Fibroblast of mammary gland (primary cell): ENCODE data around the gene CA7.

Source experiments
- DNase-seq: peaks from one replicate; pipeline ENCODE4 v3.0.0-alpha.2; 2010; ENCODE audit warnings: low read depth
- H3K4me3 ChIP-seq: 2 replicates; pipeline ENCODE4 v1.5.1; 2011; ENCODE audit warnings: low read depth, mild to moderate bottlenecking, low read length, moderate library complexity; ENCODE audit not compliant: control insufficient read depth
- TF ChIP-seq, protein P1 (sequence below): conservative IDR thresholded peaks from 2 replicates; pipeline ENCODE4 v1.5.1; 2011; ENCODE audit warnings: low read depth, low read length, inconsistent platforms; ENCODE audit not compliant: control insufficient read depth, insufficient read depth

The CA7 gene

GRCh38 chr16:66832661-66833305 lies 11.4 kb upstream of the CA7 start:
- H3K4me3 ChIP-seq = no peak overlapping the region
- TF ChIP-seq, protein P1, sequence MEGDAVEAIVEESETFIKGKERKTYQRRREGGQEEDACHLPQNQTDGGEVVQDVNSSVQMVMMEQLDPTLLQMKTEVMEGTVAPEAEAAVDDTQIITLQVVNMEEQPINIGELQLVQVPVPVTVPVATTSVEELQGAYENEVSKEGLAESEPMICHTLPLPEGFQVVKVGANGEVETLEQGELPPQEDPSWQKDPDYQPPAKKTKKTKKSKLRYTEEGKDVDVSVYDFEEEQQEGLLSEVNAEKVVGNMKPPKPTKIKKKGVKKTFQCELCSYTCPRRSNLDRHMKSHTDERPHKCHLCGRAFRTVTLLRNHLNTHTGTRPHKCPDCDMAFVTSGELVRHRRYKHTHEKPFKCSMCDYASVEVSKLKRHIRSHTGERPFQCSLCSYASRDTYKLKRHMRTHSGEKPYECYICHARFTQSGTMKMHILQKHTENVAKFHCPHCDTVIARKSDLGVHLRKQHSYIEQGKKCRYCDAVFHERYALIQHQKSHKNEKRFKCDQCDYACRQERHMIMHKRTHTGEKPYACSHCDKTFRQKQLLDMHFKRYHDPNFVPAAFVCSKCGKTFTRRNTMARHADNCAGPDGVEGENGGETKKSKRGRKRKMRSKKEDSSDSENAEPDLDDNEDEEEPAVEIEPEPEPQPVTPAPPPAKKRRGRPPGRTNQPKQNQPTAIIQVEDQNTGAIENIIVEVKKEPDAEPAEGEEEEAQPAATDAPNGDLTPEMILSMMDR = no peak
- peak; percentile 49 for DNase-seq

GRCh38 chr16:66834746-66835145 lies 9.5 kb upstream of the CA7 start:
- H3K4me3 ChIP-seq = no peak overlapping the region
- TF ChIP-seq, protein P1 = no peak
- no peak for DNase-seq

- DNase-seq = no peak
- TF ChIP-seq, protein P1 = no peak
- no peak overlapping the region for H3K4me3 ChIP-seq
Observed at GRCh38 chr16:66840883-66841282, 3.3 kb upstream of the CA7 start.

DNA sequence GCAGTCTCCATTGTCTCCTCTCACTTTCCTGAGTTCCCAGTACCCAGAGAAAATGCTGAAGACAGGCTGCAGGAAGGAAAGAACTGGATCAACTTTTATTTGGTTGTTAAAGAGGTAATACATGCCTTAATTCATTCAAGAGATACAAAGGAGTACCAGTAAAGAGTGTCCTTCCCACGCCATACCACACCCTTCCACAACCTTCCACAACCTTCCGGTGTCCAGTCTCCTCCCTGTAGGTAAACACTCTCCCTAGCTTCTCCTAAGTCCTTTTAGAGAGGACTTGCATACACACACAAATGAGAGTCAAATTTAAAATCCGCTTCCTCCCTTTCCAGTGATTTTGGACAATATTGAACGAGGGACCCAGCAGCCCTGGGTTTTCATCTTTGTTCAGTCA lies 2.8 kb upstream of the CA7 start:
- no peak overlapping the region for H3K4me3 ChIP-seq
- DNase-seq = no peak
- TF ChIP-seq, protein P1 = no peak

GRCh38 chr16:66842765-66843164 lies 1.4 kb upstream of the CA7 start:
- peak; percentile 51 for DNase-seq
- no peak overlapping the region for H3K4me3 ChIP-seq
- TF ChIP-seq, protein P1 = no peak

DNA sequence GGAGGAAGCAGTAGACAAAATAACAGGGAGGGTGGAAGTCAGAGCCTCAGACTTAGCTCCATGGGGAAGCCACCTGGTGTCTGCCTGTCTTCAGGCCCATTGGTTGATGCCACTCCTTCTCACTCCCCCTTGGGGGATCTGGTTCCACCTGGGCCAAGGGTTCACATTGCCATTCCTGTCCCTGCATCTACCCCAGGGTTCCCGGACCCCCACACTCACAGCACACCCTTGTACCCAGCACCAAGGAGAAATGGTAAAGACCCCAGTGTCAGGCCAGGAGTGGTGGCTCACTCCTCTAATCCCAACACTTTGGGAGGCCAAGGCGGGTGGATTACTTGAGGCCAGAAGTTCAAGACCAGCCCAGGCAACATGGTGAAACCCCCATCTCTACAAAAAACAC lies 1.0 kb upstream of the CA7 start:
- TF ChIP-seq, protein P1 = no peak
- no peak overlapping the region for H3K4me3 ChIP-seq
- DNase-seq = no peak

DNA sequence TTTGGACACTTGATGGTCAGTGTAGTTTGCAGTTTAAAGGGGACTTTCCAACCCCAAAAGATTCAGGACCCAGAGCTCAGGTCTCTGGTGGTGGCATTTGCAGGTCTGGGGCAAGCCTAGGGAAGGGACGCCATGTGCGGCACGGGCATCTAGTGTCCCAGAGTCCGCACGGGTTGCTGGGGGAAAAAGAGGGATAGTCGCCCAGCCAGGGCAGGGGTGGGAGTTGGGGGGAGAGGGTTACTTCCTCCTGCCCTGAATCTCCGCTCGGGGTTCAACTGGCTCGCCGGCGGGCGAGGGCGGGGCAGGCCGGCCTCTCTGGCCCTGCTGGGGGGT lies 239 bp upstream of the CA7 start:
- TF ChIP-seq, protein P1 = no peak
- H3K4me3 ChIP-seq = no peak overlapping the region
- DNase-seq = no peak
